ENCODE measurements around the gene IL11RA. TPM values are rescaled to one million over a fixed set of nuclear protein-coding genes. Genes with fewer than 3 reads are reported as not detected.

IL11RA gene
- total RNA-seq, 2 experiments from 2014 or later: 16.7 to 20.1 TPM

DNA sequence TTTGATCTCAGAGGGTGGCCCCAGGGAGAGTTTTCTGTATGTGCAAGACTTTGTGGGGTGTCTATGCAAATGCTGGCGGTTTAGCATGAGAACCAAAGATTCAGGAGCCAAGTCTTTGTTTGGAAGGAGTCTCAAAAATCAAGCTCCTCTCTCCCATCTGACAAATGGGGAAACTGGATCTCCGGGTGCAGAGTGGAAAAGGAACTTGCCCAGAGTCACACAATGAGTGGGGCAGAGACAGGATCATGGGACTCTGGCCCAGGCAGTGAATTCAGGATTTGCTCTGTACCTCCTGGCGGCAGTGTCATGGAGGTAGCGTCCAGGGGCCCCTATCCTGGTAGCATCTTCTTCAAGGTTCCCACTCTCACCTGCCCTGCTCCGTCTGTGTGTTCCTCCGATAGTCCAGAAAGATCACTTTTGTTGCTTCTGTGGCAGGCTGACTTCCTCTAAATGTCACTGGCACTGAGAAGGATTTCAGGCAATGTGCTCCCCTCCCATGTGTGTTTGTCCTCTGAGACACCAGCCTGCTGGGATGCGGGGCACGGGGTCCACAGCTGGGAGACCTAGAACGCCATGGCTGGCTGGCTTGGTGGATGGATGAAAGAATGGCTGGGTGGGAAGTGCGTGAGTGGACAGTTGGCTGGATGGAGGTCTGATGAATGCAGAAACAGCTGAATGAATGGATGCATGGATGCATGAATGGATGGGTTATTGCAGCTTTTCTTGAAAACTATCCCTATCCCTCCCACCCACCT lies 35.5 kb downstream of the IL11RA start:
- no peak overlapping the region for H3K4me2 ChIP-seq (ENCODE audit: low read length)
- CTCF ChIA-PET (ENCODE audit: unreplicated experiment): interaction anchor here (0.6 kb wide), 1 partner anchor 7 kb away, joined by 3 read pairs; no protein-coding TSS in a partner anchor
- BruUV-seq (replicated peaks): no TSS peak

GRCh38 chr9:34688329-34689115 lies 36.5 kb downstream of the IL11RA start:
- ChIA-PET POLR2A (no interaction called here), CTCF (ENCODE audit: unreplicated experiment) (no interaction called here)
- H3K9me2 ChIP-seq (ENCODE audit: insufficient read depth, low read length): no peaks in the 10 kb centered on the region
- intact Hi-C loops (cut with micrococcal nuclease; ENCODE audit: unreplicated experiment): no loop called here
- H2AFZ ChIP-seq (ENCODE audit: low read length): no peak overlapping the region
- H3K79me2 ChIP-seq (ENCODE audit: insufficient read depth, low read depth, low read length): no peaks in the 10 kb centered on the region
- no peak overlapping the region for H3K4me2 ChIP-seq (ENCODE audit: low read length)
- no peaks in the 10 kb centered on the region for H3K4me1 ChIP-seq (ENCODE audit: insufficient read depth, low read length, poor library complexity, severe bottlenecking)
- H3K9me3 ChIP-seq (ENCODE audit: low read length): no peaks in the 10 kb centered on the region
- no peak for DNase-seq (ENCODE audit: low spot score)
- H3K36me3 ChIP-seq (ENCODE audit: insufficient read depth, low read length): no peaks in the 10 kb centered on the region
- H3K4me3 ChIP-seq (ENCODE audit: low read depth, low read length, poor library complexity, severe bottlenecking): no peak overlapping the region
- no peak for TF ChIP-seq CTCF (conservative IDR thresholded peaks at IDR 0.05; ENCODE audit: low read length)
- TF ChIP-seq EZH2phosphoT487 (IDR thresholded peaks at IDR 0.05; ENCODE audit: borderline replicate concordance, low read depth, low read length): no peak
- no peak overlapping the region for H3K27ac ChIP-seq (ENCODE audit: low read depth, low read length, poor library complexity, severe bottlenecking)
- no TSS peak for BruUV-seq (replicated peaks)
- no peaks in the 10 kb centered on the region for H4K20me1 ChIP-seq (ENCODE audit: insufficient read depth, low read length)

More for the DNA sequence above, 35.5 kb downstream of the IL11RA start:
- DNase-seq (ENCODE audit: low spot score): no peak
- POLR2A ChIA-PET: no interaction called here
- no peaks in the 10 kb centered on the region for H4K20me1 ChIP-seq (ENCODE audit: insufficient read depth, low read length)
- H3K27ac ChIP-seq (ENCODE audit: low read depth, low read length, poor library complexity, severe bottlenecking): no peak overlapping the region
- intact Hi-C loops (cut with micrococcal nuclease; ENCODE audit: unreplicated experiment): no loop called here
- H2AFZ ChIP-seq (ENCODE audit: low read length): no peak overlapping the region
- H3K79me2 ChIP-seq (ENCODE audit: insufficient read depth, low read depth, low read length): no peaks in the 10 kb centered on the region
- H3K36me3 ChIP-seq (ENCODE audit: insufficient read depth, low read length): no peaks in the 10 kb centered on the region
- no peaks in the 10 kb centered on the region for H3K4me1 ChIP-seq (ENCODE audit: insufficient read depth, low read length, poor library complexity, severe bottlenecking)
- H3K9me3 ChIP-seq (ENCODE audit: low read length): no peaks in the 10 kb centered on the region
- no peak overlapping the region for H3K4me3 ChIP-seq (ENCODE audit: low read depth, low read length, poor library complexity, severe bottlenecking)
- no peaks in the 10 kb centered on the region for H3K9me2 ChIP-seq (ENCODE audit: insufficient read depth, low read length)
- TF ChIP-seq EZH2phosphoT487 (IDR thresholded peaks at IDR 0.05; ENCODE audit: borderline replicate concordance, low read depth, low read length) (no peak), CTCF (conservative IDR thresholded peaks at IDR 0.05; ENCODE audit: low read length) (no peak)

DNA sequence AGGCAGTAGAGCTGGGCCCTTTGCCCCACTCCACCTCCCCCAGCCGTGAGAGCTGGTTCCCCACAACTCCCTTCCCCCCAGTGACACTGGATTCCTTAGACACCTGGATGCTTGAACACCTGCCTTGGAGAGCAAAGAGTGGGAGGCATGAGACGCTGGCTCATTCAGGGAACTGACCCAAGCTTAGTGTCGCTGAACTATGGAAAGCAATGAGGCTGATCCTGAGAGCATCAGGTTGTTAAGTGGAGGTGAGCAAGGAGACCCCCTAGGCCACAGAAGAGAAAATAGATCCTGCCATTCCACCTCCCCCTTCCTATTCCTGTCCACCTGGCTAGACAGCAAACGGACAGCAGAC lies 37.1 kb downstream of the IL11RA start:
- H3K4me2 ChIP-seq (ENCODE audit: low read length): no peak overlapping the region
- H3K79me2 ChIP-seq (ENCODE audit: insufficient read depth, low read depth, low read length): no peaks in the 10 kb centered on the region
- no peaks in the 10 kb centered on the region for H3K9me2 ChIP-seq (ENCODE audit: insufficient read depth, low read length)
- no peak overlapping the region for H3K4me3 ChIP-seq (ENCODE audit: low read depth, low read length, poor library complexity, severe bottlenecking)
- DNase-seq (ENCODE audit: low spot score): no peak
- POLR2A ChIA-PET: no interaction called here
- no peaks in the 10 kb centered on the region for H3K36me3 ChIP-seq (ENCODE audit: insufficient read depth, low read length)
- TF ChIP-seq CTCF (conservative IDR thresholded peaks at IDR 0.05; ENCODE audit: low read length) (no peak), EZH2phosphoT487 (IDR thresholded peaks at IDR 0.05; ENCODE audit: borderline replicate concordance, low read depth, low read length) (no peak)
- H3K9me3 ChIP-seq (ENCODE audit: low read length): no peaks in the 10 kb centered on the region
- no peak overlapping the region for H2AFZ ChIP-seq (ENCODE audit: low read length)
- BruUV-seq (replicated peaks): no TSS peak
- H3K4me1 ChIP-seq (ENCODE audit: insufficient read depth, low read length, poor library complexity, severe bottlenecking): no peaks in the 10 kb centered on the region
- H4K20me1 ChIP-seq (ENCODE audit: insufficient read depth, low read length): no peaks in the 10 kb centered on the region
- CTCF ChIA-PET (ENCODE audit: unreplicated experiment): interaction anchor here (0.6 kb wide), 1 partner anchor 26 kb away, joined by 3 read pairs; no protein-coding TSS in a partner anchor
- intact Hi-C loops (cut with micrococcal nuclease; ENCODE audit: unreplicated experiment): no loop called here
- H3K27ac ChIP-seq (ENCODE audit: low read depth, low read length, poor library complexity, severe bottlenecking): no peak overlapping the region

All from OCI-LY7 (cell line).